Dendritic cell treated with granulocyte-macrophage colony-stimulating factor and Interleukin-4, amounts not matched to agents 40 ng/mL and 50 ng/mL, for 4 days (primary cell): ENCODE results near the gene APOA5.
A peak's percentile ranks its signal among the peaks of the same experiment; 100 is the strongest.
"Not testable (repeated sequence)": the region's sequence is repeated elsewhere in the genome, so short reads cannot be mapped to it uniquely, and the experiment has no call there.

Source experiments
- H3K27ac Mint-ChIP-seq: one replicate; pipeline ENCODE4 v1.8.0; 2022; ENCODE audit warnings: mild to moderate bottlenecking, mixed read lengths
- H3K27me3 Mint-ChIP-seq: one replicate; pipeline ENCODE4 v1.8.0; 2022; ENCODE audit warnings: mild to moderate bottlenecking, mixed read lengths
- H3K36me3 Mint-ChIP-seq: one replicate; pipeline ENCODE4 v1.8.0; 2022; ENCODE audit warnings: low read depth, mixed read lengths
- H3K4me1 Mint-ChIP-seq: one replicate; pipeline ENCODE4 v1.8.0; 2022; ENCODE audit warnings: low read depth, mixed read lengths
- H3K4me3 Mint-ChIP-seq: one replicate; pipeline ENCODE4 v1.8.0; 2022; ENCODE audit warnings: mild to moderate bottlenecking, moderate library complexity, mixed read lengths
- H3K9me3 Mint-ChIP-seq: one replicate; pipeline ENCODE4 v1.8.0; 2022; ENCODE audit warnings: mixed read lengths
- intact Hi-C: fragments of 100-400 bp; cut with micrococcal nuclease; formaldehyde crosslinking; loops from one replicate; pipeline ENCODE4 v1.15.0; 2022

APOA5 gene

GRCh38 chr11:116791813-116792143 lies at the start of gene APOA5:
Gene APOA5, minus strand, starts transcription at chr11:116791879. Its CDS starts 19 bp downstream, at chr11:116791860.
- Mint-ChIP-seq H3K27ac (no peak within 1 kb of the TSS), H3K4me1 (peaks cover 32% of the 10 kb centered on the region), H3K4me3 (no peak within 1 kb of the TSS), H3K9me3 (no peaks in the 10 kb centered on the region), H3K36me3 (peaks cover 15% of the 10 kb centered on the region), H3K27me3 (peaks cover 15% of the 10 kb centered on the region)
- intact Hi-C loops = loop anchor here (2.0 to 5.0 kb wide), 2 partner anchors 46 to 315 kb away; partner anchors contain the start of gene APOA1

GRCh38 chr11:116840746-116841296 lies 49.1 kb upstream of the APOA5 start:
- intact Hi-C loops = no loop called here
- Mint-ChIP-seq H3K9me3 (no peaks in the 10 kb centered on the region), H3K36me3 (peaks cover 32% of the 10 kb centered on the region), H3K27me3 (peaks cover 3% of the 10 kb centered on the region), H3K4me3 (no peak overlapping the region), H3K27ac (no peak overlapping the region), H3K4me1 (peaks cover 11% of the 10 kb centered on the region)

GRCh38 chr11:116840224-116840745 lies 48.6 kb upstream of the APOA5 start:
- no peaks in the 10 kb centered on the region for H3K9me3 Mint-ChIP-seq
- no peak overlapping the region for H3K4me3 Mint-ChIP-seq
- H3K27me3 Mint-ChIP-seq = peaks cover 5% of the 10 kb centered on the region
- H3K27ac Mint-ChIP-seq = no peak overlapping the region
- intact Hi-C loops = no loop called here
- H3K4me1 Mint-ChIP-seq = peaks cover 17% of the 10 kb centered on the region
- H3K36me3 Mint-ChIP-seq = peaks cover 27% of the 10 kb centered on the region

- H3K4me1 Mint-ChIP-seq = peaks cover 25% of the 10 kb centered on the region
- intact Hi-C loops = loop anchor here (5.0 kb wide), 1 partner anchor 46 kb away; the partner anchor contains the start of gene APOA5
- H3K27me3 Mint-ChIP-seq = peaks cover 9% of the 10 kb centered on the region
- peaks cover 9% of the 10 kb centered on the region for H3K36me3 Mint-ChIP-seq
- no peak overlapping the region for H3K4me3 Mint-ChIP-seq
- no peaks in the 10 kb centered on the region for H3K9me3 Mint-ChIP-seq
- no peak overlapping the region for H3K27ac Mint-ChIP-seq
Measured at GRCh38 chr11:116838321-116839084, 46.8 kb upstream of the APOA5 start.

GRCh38 chr11:116837231-116838091 lies 45.8 kb upstream of the APOA5 start, which contains the start of gene APOA1:
Gene APOA1, minus strand, starts transcription at chr11:116837622. Its CDS starts 235 bp downstream, at chr11:116837387.
- peaks cover 9% of the 10 kb centered on the region for H3K27me3 Mint-ChIP-seq
- peaks cover 25% of the 10 kb centered on the region for H3K4me1 Mint-ChIP-seq
- no peaks in the 10 kb centered on the region for H3K36me3 Mint-ChIP-seq
- intact Hi-C loops = loop anchor here (5.0 kb wide), 1 partner anchor 45 kb away; the partner anchor contains the start of gene APOA5
- no peak within 1 kb of the TSS for H3K4me3 Mint-ChIP-seq
- H3K9me3 Mint-ChIP-seq = no peaks in the 10 kb centered on the region
- H3K27ac Mint-ChIP-seq = no peak within 1 kb of the TSS

- intact Hi-C loops = loop anchor here (5.0 kb wide), 1 partner anchor 44 kb away; the partner anchor contains the start of gene APOA5
- no peak overlapping the region for H3K4me3 Mint-ChIP-seq
- no peak overlapping the region for H3K27ac Mint-ChIP-seq
- peaks cover 25% of the 10 kb centered on the region for H3K4me1 Mint-ChIP-seq
- no peaks in the 10 kb centered on the region for H3K36me3 Mint-ChIP-seq
- H3K9me3 Mint-ChIP-seq = no peaks in the 10 kb centered on the region
- peaks cover 9% of the 10 kb centered on the region for H3K27me3 Mint-ChIP-seq
Measured at GRCh38 chr11:116836632-116836991, 44.9 kb upstream of the APOA5 start.

- Mint-ChIP-seq H3K9me3 (no peaks in the 10 kb centered on the region), H3K27me3 (peaks cover 9% of the 10 kb centered on the region), H3K4me3 (peak overlapping the region; percentile 68), H3K36me3 (no peaks in the 10 kb centered on the region), H3K27ac (peak overlapping the region; percentile 75), H3K4me1 (peaks cover 24% of the 10 kb centered on the region)
- intact Hi-C loops = loop anchor here (1.0 to 5.0 kb wide), 2 partner anchors 13 to 44 kb away; partner anchors contain the start of gene APOA5
Measured at GRCh38 chr11:116835791-116836631, 44.3 kb upstream of the APOA5 start.

GRCh38 chr11:116835042-116835772 lies 43.5 kb upstream of the APOA5 start:
- Mint-ChIP-seq H3K36me3 (no peaks in the 10 kb centered on the region), H3K4me3 (peak overlapping the region; percentile 68), H3K4me1 (peaks cover 19% of the 10 kb centered on the region), H3K27me3 (peaks cover 9% of the 10 kb centered on the region), H3K27ac (peak overlapping the region; percentile 75), H3K9me3 (no peaks in the 10 kb centered on the region)
- intact Hi-C loops = loop anchor here (1.0 to 5.0 kb wide), 2 partner anchors 14 to 43 kb away; partner anchors contain the start of gene APOA5

- not testable (repeated sequence) for H3K9me3 Mint-ChIP-seq, H3K27me3 Mint-ChIP-seq, H3K36me3 Mint-ChIP-seq
- intact Hi-C loops = loop anchor here (1.0 to 5.0 kb wide), 2 partner anchors 15 to 42 kb away; partner anchors contain the start of gene APOA5
- peaks cover 19% of the 10 kb centered on the region for H3K4me1 Mint-ChIP-seq
- H3K27ac Mint-ChIP-seq = peak overlapping the region; percentile 75
- H3K4me3 Mint-ChIP-seq = peak overlapping the region; percentile 68
Measured at GRCh38 chr11:116834535-116835041, 42.9 kb upstream of the APOA5 start.

GRCh38 chr11:116833816-116834534 lies 42.3 kb upstream of the APOA5 start:
- Mint-ChIP-seq H3K4me1 (peaks cover 19% of the 10 kb centered on the region), H3K9me3 (no peaks in the 10 kb centered on the region), H3K27ac (no peak overlapping the region), H3K36me3 (no peaks in the 10 kb centered on the region), H3K27me3 (peaks cover 9% of the 10 kb centered on the region), H3K4me3 (no peak overlapping the region)
- intact Hi-C loops = no loop called here

- no peak overlapping the region for H3K4me3 Mint-ChIP-seq
Measured at GRCh38 chr11:116833491-116833815, 41.8 kb upstream of the APOA5 start.

More at GRCh38 chr11:116833491-116833815, 41.8 kb upstream of the APOA5 start:
- H3K27ac Mint-ChIP-seq = no peak overlapping the region
- peaks cover 19% of the 10 kb centered on the region for H3K4me1 Mint-ChIP-seq
- H3K36me3 Mint-ChIP-seq = no peaks in the 10 kb centered on the region
- intact Hi-C loops = no loop called here
- H3K9me3 Mint-ChIP-seq = no peaks in the 10 kb centered on the region
- H3K27me3 Mint-ChIP-seq = peaks cover 9% of the 10 kb centered on the region
